Right lobe of liver (tissue), 4 donors: ENCODE measurements around the gene KREMEN2.

ENCODE experiments used
- POLR2A ChIP-seq: fragments of 450-650 bp; IDR thresholded peaks from one replicate; pipeline ENCODE4 v1.6.1; 2017; ENCODE audit warnings: antibody characterized with exemption, mild to moderate bottlenecking
- TF ChIP-seq, protein P1 (sequence below), 4 donors: fragments of 200-600 bp in 3 of 4; fragments of 450-650 bp in 1 of 4; IDR thresholded peaks; one replicate each; pipeline versions ENCODE4 v1.5.1 to v1.8.0; 2016 to 2022; ENCODE audit warnings: antibody characterized with exemption in 4 of 4, mild to moderate bottlenecking in 2 of 4
- donor health status: DM: no; HTN: no; CAD: no.
- donor health status: DM: no; HTN: no; CAD: no.
- donor health status: DM: no; HTN: yes; CAD: no.

DNA sequence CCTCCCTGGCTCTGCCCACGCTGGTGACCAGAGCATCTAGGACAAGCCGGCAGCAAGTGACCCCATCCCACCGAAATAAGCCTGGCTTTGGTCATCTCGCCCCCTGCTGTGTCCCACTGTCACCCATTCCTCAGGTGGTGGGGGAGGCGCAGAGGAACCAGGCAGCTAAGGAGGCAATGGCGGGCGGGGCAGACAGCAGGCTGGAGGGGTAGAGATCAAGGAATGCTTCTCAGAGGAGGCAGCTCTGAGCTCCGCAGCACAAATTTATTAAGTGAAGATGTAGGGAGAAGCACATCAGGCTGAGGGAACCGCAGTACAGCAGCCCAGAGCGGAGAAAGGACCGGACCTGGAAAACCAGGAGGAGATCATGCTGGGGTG, 7.5 kb upstream of the KREMEN2 start:
- TF ChIP-seq, protein P1, sequence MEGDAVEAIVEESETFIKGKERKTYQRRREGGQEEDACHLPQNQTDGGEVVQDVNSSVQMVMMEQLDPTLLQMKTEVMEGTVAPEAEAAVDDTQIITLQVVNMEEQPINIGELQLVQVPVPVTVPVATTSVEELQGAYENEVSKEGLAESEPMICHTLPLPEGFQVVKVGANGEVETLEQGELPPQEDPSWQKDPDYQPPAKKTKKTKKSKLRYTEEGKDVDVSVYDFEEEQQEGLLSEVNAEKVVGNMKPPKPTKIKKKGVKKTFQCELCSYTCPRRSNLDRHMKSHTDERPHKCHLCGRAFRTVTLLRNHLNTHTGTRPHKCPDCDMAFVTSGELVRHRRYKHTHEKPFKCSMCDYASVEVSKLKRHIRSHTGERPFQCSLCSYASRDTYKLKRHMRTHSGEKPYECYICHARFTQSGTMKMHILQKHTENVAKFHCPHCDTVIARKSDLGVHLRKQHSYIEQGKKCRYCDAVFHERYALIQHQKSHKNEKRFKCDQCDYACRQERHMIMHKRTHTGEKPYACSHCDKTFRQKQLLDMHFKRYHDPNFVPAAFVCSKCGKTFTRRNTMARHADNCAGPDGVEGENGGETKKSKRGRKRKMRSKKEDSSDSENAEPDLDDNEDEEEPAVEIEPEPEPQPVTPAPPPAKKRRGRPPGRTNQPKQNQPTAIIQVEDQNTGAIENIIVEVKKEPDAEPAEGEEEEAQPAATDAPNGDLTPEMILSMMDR (IDR thresholded peaks at IDR 0.05), result no peak
- TF ChIP-seq POLR2A, result no peak
